ENCODE results near the gene ZNF416. TPM values are rescaled to one million over a fixed set of nuclear protein-coding genes. Genes with fewer than 3 reads are reported as not detected.

The ZNF416 gene
- total RNA-seq, result 1 to 10 TPM; 2.0 to 3.2 TPM
- long read RNA-seq, partial matches to known transcripts, result 0 of 3 reads
- long read RNA-seq, other reads (novel, unspliced or antisense), result 0 of 3 reads

GRCh38 chr19:57578487-57579205 lies at the start of gene ZNF416:
TSS of gene ZNF416 (minus strand) at chr19:57578911. CDS start at chr19:57578704, 207 bp downstream.
- ATAC-seq (peak; percentile 99), DNase-seq (peak; percentile 97 to 98)
- intact Hi-C loops (cut with DNase I, micrococcal nuclease), result no loop called here

DNA sequence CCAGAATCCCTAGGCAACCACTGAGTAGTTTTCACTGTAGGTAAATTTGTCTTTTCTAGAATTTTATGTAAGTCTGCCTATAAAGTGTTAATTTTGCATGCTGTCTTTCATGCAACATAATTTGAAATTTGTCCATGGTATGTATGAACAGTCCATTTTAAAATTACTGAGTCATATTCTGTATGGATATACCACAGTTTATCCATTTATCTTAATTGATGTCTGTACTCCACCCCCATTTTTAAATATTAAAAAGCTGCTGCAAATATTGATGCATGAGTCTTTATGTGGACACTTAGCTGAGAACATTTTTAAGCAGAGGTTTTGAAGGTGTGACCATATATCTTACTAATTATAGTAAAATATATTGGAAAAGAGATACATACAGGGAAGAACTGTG lies 44.4 kb upstream of the ZNF416 start:
- ATAC-seq, result no peak
- DNase-seq, result no peak
- intact Hi-C loops (cut with DNase I, micrococcal nuclease), result no loop called here

DNA sequence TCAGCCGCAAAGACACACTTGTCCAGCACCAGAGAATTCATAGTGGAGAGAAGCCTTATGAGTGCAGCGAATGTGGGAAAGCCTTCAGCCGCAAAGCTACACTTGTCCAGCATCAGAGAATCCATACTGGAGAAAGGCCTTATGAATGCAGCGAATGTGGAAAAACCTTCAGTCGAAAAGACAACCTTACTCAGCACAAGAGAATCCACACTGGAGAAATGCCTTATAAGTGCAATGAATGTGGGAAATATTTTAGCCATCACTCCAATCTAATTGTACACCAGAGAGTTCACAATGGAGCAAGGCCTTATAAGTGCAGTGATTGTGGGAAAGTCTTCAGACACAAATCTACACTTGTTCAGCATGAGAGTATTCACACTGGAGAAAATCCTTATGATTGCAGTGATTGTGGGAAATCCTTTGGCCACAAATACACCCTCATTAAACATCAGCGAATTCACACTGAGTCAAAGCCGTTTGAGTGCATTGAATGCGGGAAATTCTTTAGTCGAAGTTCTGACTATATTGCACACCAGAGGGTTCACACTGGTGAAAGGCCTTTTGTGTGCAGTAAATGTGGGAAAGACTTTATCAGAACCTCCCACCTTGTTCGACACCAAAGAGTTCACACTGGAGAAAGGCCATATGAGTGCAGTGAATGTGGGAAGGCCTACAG lies 42.1 kb upstream of the ZNF416 start:
- intact Hi-C loops (cut with DNase I, micrococcal nuclease), result no loop called here

GRCh38 chr19:57615346-57615745 lies 36.6 kb upstream of the ZNF416 start:
- intact Hi-C loops (cut with DNase I, micrococcal nuclease), result no loop called here
- ATAC-seq (no peak), DNase-seq (no peak)

More for the DNA sequence above, 42.1 kb upstream of the ZNF416 start:
- no peak for ATAC-seq
- DNase-seq, result no peak

- DNase-seq (peak; percentile 90 to 97), ATAC-seq (peak; percentile 100)
- intact Hi-C loops (cut with DNase I, micrococcal nuclease), result no loop called here
Measured at GRCh38 chr19:57613941-57614743, 35.4 kb upstream of the ZNF416 start, which contains the start of gene ZNF134. TSS of gene ZNF134 (plus strand) at chr19:57614242. CDS start at chr19:57619469, 5,227 bp downstream.

DNA sequence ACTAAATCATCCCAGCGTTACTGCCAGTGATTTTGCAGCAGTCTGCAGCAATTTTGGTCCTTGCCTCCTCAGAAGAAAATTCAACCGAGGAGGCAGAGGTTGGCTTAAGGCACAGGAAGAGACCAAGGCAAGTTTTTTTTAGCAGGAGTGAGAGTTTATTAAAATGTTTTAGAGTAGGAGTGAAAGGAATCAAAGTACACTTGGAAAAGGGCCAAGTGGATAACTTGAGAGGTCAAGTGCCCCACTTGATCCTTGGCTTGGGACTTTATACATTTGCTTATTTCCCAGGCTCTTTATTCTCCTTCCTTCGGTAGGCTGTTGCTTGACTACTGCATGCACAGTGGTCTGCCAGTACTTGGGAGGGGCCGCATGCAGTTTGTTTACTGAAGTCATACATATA lies 32.4 kb upstream of the ZNF416 start:
- intact Hi-C loops (cut with DNase I, micrococcal nuclease), result no loop called here
- ATAC-seq, result no peak
- DNase-seq, result no peak

GRCh38 chr19:57606931-57607330 lies 28.2 kb upstream of the ZNF416 start:
- no peak for DNase-seq
- ATAC-seq, result no peak
- intact Hi-C loops (cut with DNase I, micrococcal nuclease), result no loop called here

GRCh38 chr19:57599761-57600383 lies 21.2 kb upstream of the ZNF416 start, which contains the start of gene ZNF530:
TSS of gene ZNF530 (plus strand) at chr19:57599885. CDS start at chr19:57604346, 4,461 bp downstream.
- ATAC-seq, result peak; percentile 100
- DNase-seq, result peak; percentile 94 to 95
- intact Hi-C loops (cut with DNase I, micrococcal nuclease), result no loop called here

GRCh38 chr19:57599377-57599760 lies 20.7 kb upstream of the ZNF416 start:
- DNase-seq, result no peak
- intact Hi-C loops (cut with DNase I, micrococcal nuclease), result no loop called here

GRCh38 chr19:57587529-57587928 lies 8.8 kb upstream of the ZNF416 start:
- DNase-seq, result no peak
- ATAC-seq, result no peak
- intact Hi-C loops (cut with DNase I, micrococcal nuclease), result no loop called here

More at GRCh38 chr19:57599377-57599760, 20.7 kb upstream of the ZNF416 start:
- no peak for ATAC-seq

DNA sequence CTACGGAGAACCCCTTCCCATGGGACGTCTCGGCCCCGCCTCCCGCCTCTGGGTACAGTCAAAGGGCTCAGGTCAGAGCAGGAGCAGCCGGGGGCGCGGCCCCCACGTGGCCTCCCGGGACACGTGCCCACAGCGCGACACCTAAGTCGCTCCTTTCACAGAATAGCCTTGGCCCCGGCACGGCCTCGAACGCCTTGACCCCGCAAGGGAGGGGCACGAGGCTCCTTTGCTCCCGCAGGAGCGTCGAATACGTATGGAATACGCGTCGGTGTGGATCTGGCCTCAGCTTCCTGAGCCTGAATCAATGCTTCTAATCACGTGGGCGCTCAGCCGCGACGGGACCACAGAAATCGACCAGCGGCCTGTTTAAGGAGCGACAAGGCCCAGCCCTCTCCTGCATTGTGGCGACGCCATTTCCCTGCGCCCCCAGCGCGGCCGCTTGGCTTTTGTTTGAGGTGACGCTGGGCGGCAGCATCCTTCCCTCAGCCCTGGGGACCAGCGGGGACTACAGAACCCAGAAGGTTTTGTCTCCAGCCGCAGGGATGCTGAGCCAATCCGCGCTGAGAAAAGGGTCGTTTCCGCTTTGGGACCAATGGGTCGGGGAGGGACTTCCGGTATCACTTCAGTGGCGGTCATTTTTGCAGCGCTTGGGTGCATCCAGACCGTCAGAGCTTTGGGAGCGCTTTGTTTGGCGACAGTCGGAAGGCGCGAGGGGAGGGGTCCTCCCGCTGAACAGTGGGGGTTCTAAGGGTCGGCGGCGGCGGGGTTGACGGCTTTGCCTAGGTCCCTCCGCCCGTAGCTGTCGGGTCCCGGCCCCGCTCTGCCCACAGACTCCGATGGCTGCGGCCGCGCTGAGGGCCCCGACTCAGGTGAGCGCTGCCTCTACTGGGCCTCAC lies 5.1 kb upstream of the ZNF416 start, which contains the start of gene ZIK1:
Gene ZIK1 (plus strand): TSS at position 625 of the 896 bp plus-strand sequence. CDS start 212 bp downstream, at position 837.
- peak; percentile 44 for ATAC-seq
- intact Hi-C loops (cut with DNase I, micrococcal nuclease), result no loop called here
- peak; percentile 75 to 87 for DNase-seq

DNA sequence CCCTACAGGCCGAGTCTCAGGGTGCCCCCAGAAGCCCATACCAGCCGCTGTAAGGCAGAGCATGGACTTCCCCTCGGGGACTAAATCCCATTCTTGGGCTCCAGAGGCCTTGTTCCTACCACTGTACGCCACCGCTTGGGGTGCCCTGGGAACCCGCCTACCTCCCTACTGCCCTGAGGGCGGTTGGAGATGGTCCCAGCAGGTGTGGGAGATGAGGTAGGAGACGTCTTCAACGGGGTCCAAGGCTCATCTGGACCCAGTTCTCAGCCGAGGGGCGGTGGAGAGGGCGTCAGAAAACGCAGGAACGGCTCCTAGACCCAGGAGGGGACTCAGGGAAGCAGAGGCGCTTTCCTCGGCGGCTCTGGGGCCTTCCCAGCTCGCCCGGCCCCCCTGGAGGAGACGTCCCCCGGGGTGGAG lies 4.4 kb upstream of the ZNF416 start:
- ATAC-seq (no peak), DNase-seq (peak in 1 of 2 donors; percentile 7)
- intact Hi-C loops (cut with DNase I, micrococcal nuclease), result no loop called here

DNA sequence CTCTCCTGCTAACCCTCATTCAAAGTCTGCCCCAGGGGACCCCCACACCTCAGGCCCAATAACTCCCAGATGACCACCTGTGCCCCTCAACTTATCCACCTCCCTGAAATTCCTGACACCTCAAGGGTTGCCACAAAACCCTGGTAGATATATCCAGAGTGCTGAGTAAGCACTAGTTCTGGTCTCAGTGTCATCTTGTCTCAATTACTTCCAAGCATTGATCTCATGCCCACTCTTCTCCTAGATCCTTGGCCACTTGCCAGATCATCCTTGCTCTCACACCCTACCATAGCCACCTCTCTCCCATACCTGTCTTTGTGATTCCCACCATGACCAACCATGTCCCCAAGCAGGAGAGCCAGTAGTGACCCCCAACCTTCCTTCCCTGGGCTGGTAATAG lies 2.0 kb downstream of the ZNF416 start:
- no peak for DNase-seq
- intact Hi-C loops (cut with DNase I, micrococcal nuclease), result no loop called here
- ATAC-seq, result no peak

DNA sequence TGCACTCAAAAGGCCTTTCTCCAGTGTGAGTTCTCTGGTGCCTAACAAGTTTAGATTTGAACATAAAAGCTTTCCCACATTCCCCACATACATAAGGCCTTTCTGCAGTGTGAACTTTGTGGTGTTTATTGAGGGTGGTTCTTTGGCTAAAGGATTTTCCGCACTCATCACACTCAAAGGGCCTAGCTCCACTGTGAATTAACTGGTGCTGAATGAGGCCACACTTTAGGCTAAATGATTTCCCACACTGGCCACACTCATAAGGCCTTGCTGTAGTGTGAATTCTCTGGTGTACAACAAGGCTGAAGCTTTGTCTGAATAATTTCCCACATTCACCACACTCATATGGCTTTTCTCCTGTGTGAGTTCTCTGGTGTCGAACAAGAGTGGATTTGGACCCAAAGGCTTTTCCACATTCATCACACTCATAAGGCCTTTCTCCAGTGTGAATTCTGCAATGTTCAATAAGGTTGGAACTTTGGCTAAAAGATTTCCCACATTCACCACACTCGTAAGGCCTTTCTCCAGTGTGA lies 6.2 kb downstream of the ZNF416 start:
- intact Hi-C loops (cut with DNase I, micrococcal nuclease), result no loop called here
- ATAC-seq (no peak), DNase-seq (no peak)

GRCh38 chr19:57570707-57571106 lies 8.0 kb downstream of the ZNF416 start:
- intact Hi-C loops (cut with DNase I, micrococcal nuclease), result no loop called here
- ATAC-seq, result no peak
- DNase-seq, result no peak

DNA sequence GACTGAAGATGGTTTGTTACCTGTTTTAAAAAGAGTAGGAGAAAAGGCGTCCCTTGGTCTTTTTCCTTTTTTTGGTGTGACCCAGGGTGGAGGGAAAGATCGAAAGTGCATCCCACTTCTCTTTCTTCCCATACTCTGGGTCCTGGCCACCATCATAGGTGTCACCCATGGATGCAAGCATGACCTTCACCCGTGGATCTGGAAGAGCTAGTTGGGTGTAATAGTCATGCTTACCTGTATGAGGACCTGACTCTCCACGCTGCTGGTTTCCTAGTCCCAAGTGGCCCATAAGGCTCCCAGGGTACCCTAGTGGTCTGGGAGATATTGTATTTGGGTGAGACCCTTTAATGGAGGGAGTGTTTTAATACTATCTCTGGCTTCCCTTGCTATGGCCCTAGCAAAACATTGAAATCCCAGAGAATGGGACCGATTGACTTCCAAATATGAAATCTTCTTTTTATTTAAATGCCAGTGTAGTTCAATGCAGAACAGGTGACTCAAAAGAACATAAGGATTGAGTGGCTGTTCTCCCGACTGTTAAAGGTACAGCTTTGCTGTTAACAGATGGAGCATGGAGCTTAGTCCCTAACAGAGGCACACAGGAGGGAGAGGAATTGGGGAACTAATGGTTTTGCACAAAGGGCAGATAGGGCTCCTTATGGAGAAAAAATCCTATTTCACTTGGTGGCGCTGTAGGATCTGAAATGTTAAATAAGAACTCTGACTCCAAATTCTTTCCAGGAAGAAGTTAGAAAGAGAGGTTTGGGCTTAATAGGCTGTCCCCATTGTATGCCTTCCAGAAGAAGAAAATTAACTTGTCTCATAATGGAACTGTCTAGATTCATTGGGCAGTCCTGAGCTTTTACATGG lies 12.1 kb downstream of the ZNF416 start:
- intact Hi-C loops (cut with DNase I, micrococcal nuclease), result no loop called here
- no peak for ATAC-seq
- DNase-seq, result no peak

- intact Hi-C loops (cut with DNase I, micrococcal nuclease), result no loop called here
- DNase-seq (no peak), ATAC-seq (no peak)
Measured at GRCh38 chr19:57563547-57563946, 15.2 kb downstream of the ZNF416 start.
